ENCODE data around the gene NRIP2.

NRIP2 gene

GRCh38 chr12:2857576-2857975 is 22.7 kb upstream of the NRIP2 start:
- no peak overlapping the region for H3K27ac ChIP-seq (replicated peaks)
- no peak overlapping the region for H3K4me3 ChIP-seq (replicated peaks; ENCODE audit: insufficient read depth, low read length)
- no peak for DNase-seq (ENCODE audit: low read depth in 1 of 2, low spot score in 1 of 2)

GRCh38 chr12:2857021-2857431 is 22.2 kb upstream of the NRIP2 start, which contains the start of gene TEX52:
TSS of gene TEX52 (minus strand) at chr12:2857039. CDS start at chr12:2857026, 13 bp downstream.
- H3K27ac ChIP-seq (replicated peaks) = no peak within 1 kb of the TSS
- TF ChIP-seq POLR2AphosphoS5 (IDR thresholded peaks at IDR 0.05; ENCODE audit: low read depth) (no peak), SPI1 (IDR thresholded peaks at IDR 0.05; ENCODE audit: borderline replicate concordance, low read depth) (no peak), GABPA (IDR thresholded peaks at IDR 0.05; ENCODE audit: low read depth) (no peak)
- TF ChIP-seq, protein P1, sequence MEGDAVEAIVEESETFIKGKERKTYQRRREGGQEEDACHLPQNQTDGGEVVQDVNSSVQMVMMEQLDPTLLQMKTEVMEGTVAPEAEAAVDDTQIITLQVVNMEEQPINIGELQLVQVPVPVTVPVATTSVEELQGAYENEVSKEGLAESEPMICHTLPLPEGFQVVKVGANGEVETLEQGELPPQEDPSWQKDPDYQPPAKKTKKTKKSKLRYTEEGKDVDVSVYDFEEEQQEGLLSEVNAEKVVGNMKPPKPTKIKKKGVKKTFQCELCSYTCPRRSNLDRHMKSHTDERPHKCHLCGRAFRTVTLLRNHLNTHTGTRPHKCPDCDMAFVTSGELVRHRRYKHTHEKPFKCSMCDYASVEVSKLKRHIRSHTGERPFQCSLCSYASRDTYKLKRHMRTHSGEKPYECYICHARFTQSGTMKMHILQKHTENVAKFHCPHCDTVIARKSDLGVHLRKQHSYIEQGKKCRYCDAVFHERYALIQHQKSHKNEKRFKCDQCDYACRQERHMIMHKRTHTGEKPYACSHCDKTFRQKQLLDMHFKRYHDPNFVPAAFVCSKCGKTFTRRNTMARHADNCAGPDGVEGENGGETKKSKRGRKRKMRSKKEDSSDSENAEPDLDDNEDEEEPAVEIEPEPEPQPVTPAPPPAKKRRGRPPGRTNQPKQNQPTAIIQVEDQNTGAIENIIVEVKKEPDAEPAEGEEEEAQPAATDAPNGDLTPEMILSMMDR (IDR thresholded peaks at IDR 0.05; ENCODE audit: insufficient read depth, low read length) = no peak
- TF ChIP-seq, protein P2, sequence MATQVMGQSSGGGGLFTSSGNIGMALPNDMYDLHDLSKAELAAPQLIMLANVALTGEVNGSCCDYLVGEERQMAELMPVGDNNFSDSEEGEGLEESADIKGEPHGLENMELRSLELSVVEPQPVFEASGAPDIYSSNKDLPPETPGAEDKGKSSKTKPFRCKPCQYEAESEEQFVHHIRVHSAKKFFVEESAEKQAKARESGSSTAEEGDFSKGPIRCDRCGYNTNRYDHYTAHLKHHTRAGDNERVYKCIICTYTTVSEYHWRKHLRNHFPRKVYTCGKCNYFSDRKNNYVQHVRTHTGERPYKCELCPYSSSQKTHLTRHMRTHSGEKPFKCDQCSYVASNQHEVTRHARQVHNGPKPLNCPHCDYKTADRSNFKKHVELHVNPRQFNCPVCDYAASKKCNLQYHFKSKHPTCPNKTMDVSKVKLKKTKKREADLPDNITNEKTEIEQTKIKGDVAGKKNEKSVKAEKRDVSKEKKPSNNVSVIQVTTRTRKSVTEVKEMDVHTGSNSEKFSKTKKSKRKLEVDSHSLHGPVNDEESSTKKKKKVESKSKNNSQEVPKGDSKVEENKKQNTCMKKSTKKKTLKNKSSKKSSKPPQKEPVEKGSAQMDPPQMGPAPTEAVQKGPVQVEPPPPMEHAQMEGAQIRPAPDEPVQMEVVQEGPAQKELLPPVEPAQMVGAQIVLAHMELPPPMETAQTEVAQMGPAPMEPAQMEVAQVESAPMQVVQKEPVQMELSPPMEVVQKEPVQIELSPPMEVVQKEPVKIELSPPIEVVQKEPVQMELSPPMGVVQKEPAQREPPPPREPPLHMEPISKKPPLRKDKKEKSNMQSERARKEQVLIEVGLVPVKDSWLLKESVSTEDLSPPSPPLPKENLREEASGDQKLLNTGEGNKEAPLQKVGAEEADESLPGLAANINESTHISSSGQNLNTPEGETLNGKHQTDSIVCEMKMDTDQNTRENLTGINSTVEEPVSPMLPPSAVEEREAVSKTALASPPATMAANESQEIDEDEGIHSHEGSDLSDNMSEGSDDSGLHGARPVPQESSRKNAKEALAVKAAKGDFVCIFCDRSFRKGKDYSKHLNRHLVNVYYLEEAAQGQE (IDR thresholded peaks at IDR 0.05; ENCODE audit: insufficient replicate concordance, low read depth) = no peak
- H3K27me3 ChIP-seq (ENCODE audit: insufficient read depth, poor library complexity, severe bottlenecking) = no peaks in the 10 kb centered on the region
- no peak for DNase-seq (ENCODE audit: low read depth in 1 of 2, low spot score in 1 of 2)
- no peak within 1 kb of the TSS for H3K4me3 ChIP-seq (replicated peaks; ENCODE audit: insufficient read depth, low read length)

More at GRCh38 chr12:2857576-2857975, 22.7 kb upstream of the NRIP2 start:
- TF ChIP-seq, protein P1 (IDR thresholded peaks at IDR 0.05; ENCODE audit: insufficient read depth, low read length) = no peak
- TF ChIP-seq, protein P2 (IDR thresholded peaks at IDR 0.05; ENCODE audit: insufficient replicate concordance, low read depth) = no peak
- no peaks in the 10 kb centered on the region for H3K27me3 ChIP-seq (ENCODE audit: insufficient read depth, poor library complexity, severe bottlenecking)

DNA sequence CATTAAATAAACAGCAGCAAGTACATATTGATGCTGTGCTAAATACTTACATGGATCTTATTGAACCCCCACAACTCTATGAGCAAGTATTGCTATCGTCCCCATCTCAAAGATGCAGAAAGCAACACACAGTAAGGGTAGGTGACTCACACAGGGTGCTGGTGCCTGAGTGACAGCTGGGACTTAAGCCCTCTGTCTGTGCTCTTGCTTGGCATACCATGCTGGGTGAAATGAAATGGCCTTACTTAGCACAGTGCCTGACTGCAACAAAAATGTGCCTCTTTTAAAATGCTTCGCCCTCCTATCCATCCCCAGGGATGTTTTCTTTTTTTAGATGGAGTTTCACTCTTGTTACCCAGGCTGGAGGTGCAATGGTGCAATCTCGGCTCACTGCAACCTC is 21.2 kb upstream of the NRIP2 start:
- H3K27ac ChIP-seq (replicated peaks) = no peak overlapping the region

More for the DNA sequence above, 21.2 kb upstream of the NRIP2 start:
- TF ChIP-seq SPI1 (IDR thresholded peaks at IDR 0.05; ENCODE audit: borderline replicate concordance, low read depth) = no peak
- TF ChIP-seq, protein P2 (IDR thresholded peaks at IDR 0.05; ENCODE audit: insufficient replicate concordance, low read depth) = no peak
- TF ChIP-seq, protein P1 (IDR thresholded peaks at IDR 0.05; ENCODE audit: insufficient read depth, low read length) = no peak
- no peak for TF ChIP-seq POLR2AphosphoS5 (IDR thresholded peaks at IDR 0.05; ENCODE audit: low read depth)
- TF ChIP-seq GABPA (IDR thresholded peaks at IDR 0.05; ENCODE audit: low read depth) = no peak
- Histone ChIP-seq H3K4me3 (replicated peaks; ENCODE audit: insufficient read depth, low read length) (no peak overlapping the region), H3K27me3 (ENCODE audit: insufficient read depth, poor library complexity, severe bottlenecking) (no peaks in the 10 kb centered on the region)
- no peak for DNase-seq (ENCODE audit: low read depth in 1 of 2, low spot score in 1 of 2)

All from HL-60 (cell line).